HepG2 (cell line): ENCODE results near the gene BPGM. TPM values are rescaled to one million over a fixed set of nuclear protein-coding genes. Genes with fewer than 3 reads are reported as not detected.

Experiments
- DMAP1 ChIP-seq: IDR thresholded peaks from 2 replicates; pipeline ENCODE4 v1.6.1; 2016
- FOXA3 ChIP-seq: IDR thresholded peaks from 2 replicates; pipeline ENCODE4 v1.6.1; 2016; ENCODE audit warnings: missing genetic modification reagents, missing compliant biosample characterization
- GATAD2A ChIP-seq: IDR thresholded peaks from 2 replicates; pipeline ENCODE4 v1.6.1; 2016
- NBN ChIP-seq: fragments of 450-650 bp; conservative IDR thresholded peaks from 2 replicates; pipeline ENCODE4 v1.6.1; 2017
- PITX1 ChIP-seq: sonication (generic); formaldehyde crosslinking; IDR thresholded peaks from 2 replicates; pipeline ENCODE4 v1.5.1; 2020; ENCODE audit warnings: mild to moderate bottlenecking, missing genetic modification reagents
- RAD21 ChIP-seq: fragments of 450-650 bp; formaldehyde crosslinking; IDR thresholded peaks from 2 replicates; pipeline ENCODE4 v1.5.0; 2020; ENCODE audit warnings: mild to moderate bottlenecking
- ZIK1 ChIP-seq: sonication (generic); formaldehyde crosslinking; IDR thresholded peaks from 2 replicates; pipeline ENCODE4 v1.5.0; 2020; ENCODE audit warnings: mild to moderate bottlenecking, low read depth, missing genetic modification reagents, borderline replicate concordance
- ZNF12 ChIP-seq: sonication (generic); formaldehyde crosslinking; IDR thresholded peaks from 2 replicates; pipeline ENCODE4 v1.5.0; 2020; ENCODE audit warnings: missing genetic modification reagents
- ZNF138 ChIP-seq: sonication (generic); formaldehyde crosslinking; IDR thresholded peaks from 2 replicates; pipeline ENCODE4 v1.5.0; 2020; ENCODE audit warnings: mild to moderate bottlenecking, low read depth, missing genetic modification reagents
- ZNF432 ChIP-seq: sonication (generic); formaldehyde crosslinking; IDR thresholded peaks from 2 replicates; pipeline ENCODE4 v1.5.0; 2020; ENCODE audit warnings: missing genetic modification reagents, mild to moderate bottlenecking, borderline replicate concordance
- ZNF44 ChIP-seq: sonication (generic); formaldehyde crosslinking; IDR thresholded peaks from 2 replicates; pipeline ENCODE4 v1.5.1; 2020; ENCODE audit warnings: mild to moderate bottlenecking, missing genetic modification reagents
- ZNF720 ChIP-seq: sonication (generic); formaldehyde crosslinking; IDR thresholded peaks from 2 replicates; pipeline ENCODE4 v1.4.0; 2020; ENCODE audit warnings: missing genetic modification reagents
- polyA plus RNA-seq, 8 experiments: library from polyadenylated mRNA; depleted of rRNA in 3 of 8; stranded (reverse) in 7 of 8; unstranded in 1 of 8; fragments of >200 nt; fragmentation: Illumina TruSeq in 4 of 8; extraction: Trizol in 4 of 8; gene quantifications; 2 replicates each; pipeline versions ENCODE4 v1.2.1 to v1.2.3, GENCODE V29; 2011 to 2016; ENCODE audit warnings: low read depth in 4 of 8, missing spikeins in 1 of 8, mixed read lengths in 1 of 8; ENCODE audit not compliant: insufficient read depth in 1 of 8
- total RNA-seq, 5 experiments: library from RNA; depleted of rRNA; stranded (reverse); fragments of >200 nt; fragmentation: Illumina TruSeq; extraction: Trizol; gene quantifications; 2 replicates each; pipeline ENCODE4 v1.2.3, GENCODE V29; 2016; ENCODE audit warnings: low read depth in 1 of 5
- TF ChIP-seq, protein P1 (sequence below): sonication (generic); formaldehyde crosslinking; IDR thresholded peaks from 2 replicates; pipeline ENCODE4 v1.5.0; 2020; ENCODE audit warnings: mild to moderate bottlenecking, missing genetic modification reagents, moderate library complexity
- TF ChIP-seq, protein P2 (sequence below): sonication (generic); formaldehyde crosslinking; IDR thresholded peaks from 2 replicates; pipeline ENCODE4 v1.9.0; 2022; ENCODE audit warnings: missing genetic modification reagents, mild to moderate bottlenecking, borderline replicate concordance

BPGM gene
- total and polyA plus RNA-seq, 2 of the 13 experiments (the other 11 are each of a cell fraction or from before 2014, with no cell fraction given) = 4.0 to 7.5 TPM

DNA sequence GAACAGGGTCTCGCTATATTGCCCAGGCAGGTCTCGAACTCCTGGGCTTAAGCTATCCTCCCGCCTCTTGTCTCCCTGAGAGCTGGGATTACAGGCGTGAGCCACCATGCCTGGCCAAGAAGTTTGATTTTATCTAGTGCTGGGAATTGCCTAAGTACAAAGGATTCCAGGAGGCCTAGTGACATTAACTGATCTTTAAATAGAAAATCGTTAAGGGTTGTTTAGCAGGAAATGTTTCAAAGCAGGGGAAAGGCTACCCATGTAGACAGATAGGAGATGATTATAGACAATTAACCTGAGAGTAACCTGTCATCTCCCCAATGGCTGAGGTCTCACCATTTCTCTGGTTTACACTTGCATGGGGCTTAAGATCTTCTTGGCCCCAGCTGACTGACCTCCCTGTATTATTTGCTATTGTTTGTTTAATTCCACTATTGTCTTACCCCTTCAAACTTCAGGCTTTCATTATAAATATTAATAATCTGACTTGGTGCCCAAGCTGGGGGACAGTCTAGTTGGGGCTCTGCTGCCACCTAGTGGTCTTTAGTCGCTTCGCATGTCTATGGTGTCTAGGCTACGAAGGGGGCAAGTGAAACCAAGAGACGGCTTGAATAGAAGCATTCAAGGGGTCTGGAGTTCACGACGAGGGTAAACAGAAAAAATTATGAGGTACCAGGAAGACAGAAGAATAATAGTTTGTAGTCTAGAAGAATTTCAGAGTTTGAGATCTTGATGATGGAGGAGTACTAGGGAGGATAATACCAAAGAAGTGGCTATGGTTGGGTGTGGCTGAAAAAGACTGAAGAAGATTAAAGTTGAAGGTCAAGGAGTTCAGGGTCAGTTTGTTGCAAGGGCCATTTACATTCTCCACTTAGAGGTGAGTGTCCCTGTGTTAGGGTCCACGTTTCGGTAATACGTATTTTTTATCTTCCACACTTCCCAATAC, 40.4 kb upstream of the BPGM start (continued):
- TF ChIP-seq ZIK1 (CRISPR knock-in tag) (no peak), ZNF432 (CRISPR knock-in tag) (no peak), ZNF12 (no peak), RAD21 (CRISPR knock-in tag) (peak; percentile 64; the same call in 1 of the 2 replicates), PITX1 (CRISPR knock-in tag) (no peak), GATAD2A (CRISPR knock-in tag) (no peak), FOXA3 (CRISPR knock-in tag) (no peak), NBN (no peak), ZNF720 (CRISPR knock-in tag) (no peak), DMAP1 (CRISPR knock-in tag) (no peak), ZNF138 (CRISPR knock-in tag) (no peak), ZNF44 (no peak)
- TF ChIP-seq, protein P1, sequence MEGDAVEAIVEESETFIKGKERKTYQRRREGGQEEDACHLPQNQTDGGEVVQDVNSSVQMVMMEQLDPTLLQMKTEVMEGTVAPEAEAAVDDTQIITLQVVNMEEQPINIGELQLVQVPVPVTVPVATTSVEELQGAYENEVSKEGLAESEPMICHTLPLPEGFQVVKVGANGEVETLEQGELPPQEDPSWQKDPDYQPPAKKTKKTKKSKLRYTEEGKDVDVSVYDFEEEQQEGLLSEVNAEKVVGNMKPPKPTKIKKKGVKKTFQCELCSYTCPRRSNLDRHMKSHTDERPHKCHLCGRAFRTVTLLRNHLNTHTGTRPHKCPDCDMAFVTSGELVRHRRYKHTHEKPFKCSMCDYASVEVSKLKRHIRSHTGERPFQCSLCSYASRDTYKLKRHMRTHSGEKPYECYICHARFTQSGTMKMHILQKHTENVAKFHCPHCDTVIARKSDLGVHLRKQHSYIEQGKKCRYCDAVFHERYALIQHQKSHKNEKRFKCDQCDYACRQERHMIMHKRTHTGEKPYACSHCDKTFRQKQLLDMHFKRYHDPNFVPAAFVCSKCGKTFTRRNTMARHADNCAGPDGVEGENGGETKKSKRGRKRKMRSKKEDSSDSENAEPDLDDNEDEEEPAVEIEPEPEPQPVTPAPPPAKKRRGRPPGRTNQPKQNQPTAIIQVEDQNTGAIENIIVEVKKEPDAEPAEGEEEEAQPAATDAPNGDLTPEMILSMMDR (CRISPR knock-in tag) = peak; percentile 82
- TF ChIP-seq, protein P2, sequence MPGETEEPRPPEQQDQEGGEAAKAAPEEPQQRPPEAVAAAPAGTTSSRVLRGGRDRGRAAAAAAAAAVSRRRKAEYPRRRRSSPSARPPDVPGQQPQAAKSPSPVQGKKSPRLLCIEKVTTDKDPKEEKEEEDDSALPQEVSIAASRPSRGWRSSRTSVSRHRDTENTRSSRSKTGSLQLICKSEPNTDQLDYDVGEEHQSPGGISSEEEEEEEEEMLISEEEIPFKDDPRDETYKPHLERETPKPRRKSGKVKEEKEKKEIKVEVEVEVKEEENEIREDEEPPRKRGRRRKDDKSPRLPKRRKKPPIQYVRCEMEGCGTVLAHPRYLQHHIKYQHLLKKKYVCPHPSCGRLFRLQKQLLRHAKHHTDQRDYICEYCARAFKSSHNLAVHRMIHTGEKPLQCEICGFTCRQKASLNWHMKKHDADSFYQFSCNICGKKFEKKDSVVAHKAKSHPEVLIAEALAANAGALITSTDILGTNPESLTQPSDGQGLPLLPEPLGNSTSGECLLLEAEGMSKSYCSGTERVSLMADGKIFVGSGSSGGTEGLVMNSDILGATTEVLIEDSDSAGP (CRISPR knock-in tag) = no peak
